ENCODE results near the gene HINT3. TPM values are rescaled to one million over a fixed set of nuclear protein-coding genes. Genes with fewer than 3 reads are reported as not detected.
"Not testable (repeated sequence)": the region's sequence is repeated elsewhere in the genome, so short reads cannot be mapped to it uniquely, and the experiment has no call there.

HINT3 gene
- polyA plus RNA-seq, 1 donor from 2014 or later: 72.2 TPM

DNA sequence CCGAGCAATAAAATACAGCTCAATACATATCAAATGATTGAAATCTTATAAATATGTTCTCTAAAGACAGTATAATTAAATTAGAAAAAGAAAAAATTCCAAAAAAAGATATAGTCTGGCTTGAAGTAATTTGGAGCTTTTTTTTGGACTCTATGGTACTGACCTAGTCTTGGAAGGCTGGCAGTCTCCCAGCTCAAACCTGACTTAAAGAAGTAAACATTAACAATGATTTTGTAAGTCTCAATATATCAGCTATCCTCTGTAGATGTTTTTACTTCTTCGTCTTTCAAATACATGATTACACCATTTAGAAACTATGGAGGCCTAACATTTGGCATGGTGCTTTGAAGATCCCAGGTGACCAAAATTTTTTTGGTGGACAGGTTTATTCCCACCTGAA is 14.2 kb downstream of the HINT3 start:
- peaks cover 5% of the 10 kb centered on the region for H3K79me2 ChIP-seq (replicated peaks; ENCODE audit: insufficient read depth, low read length)
- H3K36me3 ChIP-seq (ENCODE audit: insufficient read depth, low read length): peaks cover 7% of the 10 kb centered on the region
- H3K4me3 ChIP-seq (ENCODE audit: low read length): no peak overlapping the region
- H3K4me2 ChIP-seq (ENCODE audit: low read length): no peak overlapping the region
- no peak overlapping the region for H2AFZ ChIP-seq (ENCODE audit: low read depth, low read length)
- no peak overlapping the region for H3K9ac ChIP-seq (ENCODE audit: low read length)
- no peaks in the 10 kb centered on the region for H3F3A ChIP-seq (ENCODE audit: insufficient read depth, low read length, poor library complexity, severe bottlenecking)
- no peak overlapping the region for H3K27ac ChIP-seq (ENCODE audit: low read length)
- no peak for TF ChIP-seq EZH2 (IDR thresholded peaks at IDR 0.05; ENCODE audit: borderline replicate concordance, insufficient read depth, low read length, poor library complexity, severe bottlenecking)
- no peak for TF ChIP-seq CTCF (IDR thresholded peaks at IDR 0.05; ENCODE audit: poor library complexity, severe bottlenecking)
- no peak for TF ChIP-seq POLR2AphosphoS5 (IDR thresholded peaks at IDR 0.05)
- TF ChIP-seq MXI1 (conservative IDR thresholded peaks at IDR 0.05; ENCODE audit: poor library complexity, severe bottlenecking): no peak
- TF ChIP-seq RAD21 (conservative IDR thresholded peaks at IDR 0.05): no peak
- TF ChIP-seq EP300 (conservative IDR thresholded peaks at IDR 0.05; ENCODE audit: poor library complexity, severe bottlenecking): no peak
- no peak for TF ChIP-seq TAF1 (IDR thresholded peaks at IDR 0.05; ENCODE audit: low read depth)
- no peak for TF ChIP-seq SMC3 (conservative IDR thresholded peaks at IDR 0.05; ENCODE audit: poor library complexity)
- TF ChIP-seq REST (IDR thresholded peaks at IDR 0.05; ENCODE audit: borderline replicate concordance): no peak
- no peaks in the 10 kb centered on the region for H4K20me1 ChIP-seq (ENCODE audit: insufficient read depth)
- H3K27me3 ChIP-seq (ENCODE audit: insufficient read depth, low read depth, low read length): no peaks in the 10 kb centered on the region
- H3K9me3 ChIP-seq (ENCODE audit: low read length): no peaks in the 10 kb centered on the region
- no peaks in the 10 kb centered on the region for H3K9me2 ChIP-seq (ENCODE audit: insufficient read depth, low read length)

GRCh38 chr6:125972478-125972877 is 15.9 kb downstream of the HINT3 start:
- not testable (repeated sequence) for H3K9me3 ChIP-seq (ENCODE audit: low read length); H3F3A ChIP-seq (ENCODE audit: insufficient read depth, low read length, poor library complexity, severe bottlenecking); H3K9me2 ChIP-seq (ENCODE audit: insufficient read depth, low read length); H3K4me2 ChIP-seq (ENCODE audit: low read length); H3K36me3 ChIP-seq (ENCODE audit: insufficient read depth, low read length); H3K4me3 ChIP-seq (ENCODE audit: low read length); H4K20me1 ChIP-seq (ENCODE audit: insufficient read depth); H3K9ac ChIP-seq (ENCODE audit: low read length); H3K79me2 ChIP-seq (replicated peaks; ENCODE audit: insufficient read depth, low read length); H2AFZ ChIP-seq (ENCODE audit: low read depth, low read length); H3K27me3 ChIP-seq (ENCODE audit: insufficient read depth, low read depth, low read length); H3K27ac ChIP-seq (ENCODE audit: low read length)

Measured in neural cell (in vitro differentiated cells).